Neural progenitor cell (in vitro differentiated cells): ENCODE measurements around the gene PDE1C. TPM values are rescaled to one million over a fixed set of nuclear protein-coding genes. Genes with fewer than 3 reads are reported as not detected.

ENCODE experiments used
- DNase-seq: peaks from one replicate; pipeline ENCODE4 v3.0.0-alpha.2; 2016; ENCODE audit warnings: low spot score
- H2AFZ ChIP-seq: fragments of 200-600 bp; sonication (generic); replicated peaks from 2 replicates; pipeline ENCODE4 v1.6.1; 2016; ENCODE audit warnings: antibody characterized with exemption
- H3F3A ChIP-seq: fragments of 200-600 bp; sonication (generic); 2 replicates; pipeline ENCODE4 v1.6.1; 2016; ENCODE audit warnings: antibody characterized with exemption, low read depth
- H3K27ac ChIP-seq: fragments of 200-600 bp; sonication (generic); 2 replicates; pipeline ENCODE4 v1.5.1; 2016; ENCODE audit warnings: mild to moderate bottlenecking
- H3K27me3 ChIP-seq: fragments of 200-600 bp; sonication (generic); 2 replicates; pipeline ENCODE4 v1.6.1; 2016; ENCODE audit warnings: mild to moderate bottlenecking, moderate library complexity
- H3K36me3 ChIP-seq: fragments of 200-600 bp; sonication (generic); 2 replicates; pipeline ENCODE4 v1.5.1; 2016
- H3K4me1 ChIP-seq: fragments of 200-600 bp; sonication (generic); 2 replicates; pipeline ENCODE4 v1.6.1; 2016; ENCODE audit warnings: mixed run types
- H3K4me2 ChIP-seq: fragments of 200-600 bp; sonication (generic); 2 replicates; pipeline ENCODE4 v1.6.1; 2016
- H3K4me3 ChIP-seq: fragments of 200-600 bp; sonication (generic); 2 replicates; pipeline ENCODE4 v1.5.1; 2016
- H3K79me2 ChIP-seq: fragments of 200-600 bp; sonication (generic); 2 replicates; pipeline ENCODE4 v1.6.1; 2016; ENCODE audit warnings: low read depth
- H3K9ac ChIP-seq: fragments of 200-600 bp; sonication (generic); 2 replicates; pipeline ENCODE4 v1.6.1; 2016
- H3K9me3 ChIP-seq: fragments of 200-600 bp; sonication (generic); 2 replicates; pipeline ENCODE4 v1.5.1; 2016; ENCODE audit warnings: low read depth
- H4K20me1 ChIP-seq: fragments of 200-600 bp; sonication (generic); 2 replicates; pipeline ENCODE4 v1.6.1; 2016; ENCODE audit warnings: low read depth
- H3K27ac Mint-ChIP-seq: 3 replicates; pipeline ENCODE4 v1.8.0; 2021; ENCODE audit warnings: mixed read lengths
- H3K27me3 Mint-ChIP-seq: 2 replicates; pipeline ENCODE4 v1.8.0; 2022; ENCODE audit warnings: low read depth, mild to moderate bottlenecking, inconsistent platforms, moderate library complexity, mixed read lengths; ENCODE audit not compliant: insufficient read depth
- H3K36me3 Mint-ChIP-seq: 3 replicates; pipeline ENCODE4 v1.8.0; 2021; ENCODE audit warnings: mixed read lengths
- H3K4me1 Mint-ChIP-seq: 3 replicates; pipeline ENCODE4 v1.8.0; 2021; ENCODE audit warnings: mixed read lengths
- H3K4me3 Mint-ChIP-seq: 3 replicates; pipeline ENCODE4 v1.8.0; 2021; ENCODE audit warnings: mild to moderate bottlenecking, moderate library complexity, mixed read lengths
- H3K9me3 Mint-ChIP-seq: 3 replicates; pipeline ENCODE4 v1.8.0; 2020; ENCODE audit warnings: mixed read lengths
- CTCF ChIP-seq: fragments of 200-600 bp; sonication (generic); IDR thresholded peaks from 2 replicates; pipeline ENCODE4 v1.5.1; 2017; ENCODE audit warnings: antibody characterized with exemption, mild to moderate bottlenecking
- EZH2 ChIP-seq: fragments of 200-600 bp; sonication (generic); IDR thresholded peaks from 2 replicates; pipeline ENCODE4 v1.6.1; 2017; ENCODE audit warnings: antibody characterized with exemption, mild to moderate bottlenecking, moderate library complexity
- EZH2phosphoT487 ChIP-seq: fragments of 200-600 bp; sonication (generic); IDR thresholded peaks from 2 replicates; pipeline ENCODE4 v1.6.1; 2017; ENCODE audit warnings: antibody characterized with exemption
- total RNA-seq: library from RNA; depleted of rRNA; stranded (reverse); fragments of >200 nt; gene quantifications from 2 replicates; pipeline ENCODE4 v1.2.3, GENCODE V29; 2015; ENCODE audit warnings: low replicate concordance

The PDE1C gene
- total RNA-seq, 1 donor from 2014 or later = 0.54 TPM

GRCh38 chr7:32104766-32105165, 34.6 kb upstream of the PDE1C start:
- H4K20me1 ChIP-seq = no peaks in the 10 kb centered on the region
- no peaks in the 10 kb centered on the region for H3K4me1 ChIP-seq
- H3K79me2 ChIP-seq = no peaks in the 10 kb centered on the region
- Mint-ChIP-seq H3K9me3 (peaks cover 7% of the 10 kb centered on the region), H3K27ac (no peak overlapping the region), H3K4me3 (no peak overlapping the region), H3K27me3 (no peaks in the 10 kb centered on the region), H3K4me1 (no peaks in the 10 kb centered on the region), H3K36me3 (no peaks in the 10 kb centered on the region)
- no peak overlapping the region for H3K4me2 ChIP-seq
- TF ChIP-seq EZH2phosphoT487 (no peak), EZH2 (no peak), CTCF (no peak)
- no peaks in the 10 kb centered on the region for H3F3A ChIP-seq
- no peak overlapping the region for H3K27ac ChIP-seq
- no peak overlapping the region for H3K9ac ChIP-seq
- no peaks in the 10 kb centered on the region for H3K36me3 ChIP-seq
- H2AFZ ChIP-seq = no peak overlapping the region
- DNase-seq = no peak
- no peak overlapping the region for H3K4me3 ChIP-seq
- no peaks in the 10 kb centered on the region for H3K27me3 ChIP-seq
- H3K9me3 ChIP-seq = no peaks in the 10 kb centered on the region

- H3K4me3 Mint-ChIP-seq = no peak overlapping the region
- TF ChIP-seq EZH2 (no peak), CTCF (no peak), EZH2phosphoT487 (no peak)
- Histone ChIP-seq H3K36me3 (no peaks in the 10 kb centered on the region), H3K27me3 (no peaks in the 10 kb centered on the region), H3F3A (no peaks in the 10 kb centered on the region), H3K4me3 (no peak overlapping the region), H3K9ac (no peak overlapping the region), H3K9me3 (no peaks in the 10 kb centered on the region), H3K4me2 (no peak overlapping the region), H4K20me1 (no peaks in the 10 kb centered on the region), H2AFZ (no peak overlapping the region), H3K4me1 (no peaks in the 10 kb centered on the region), H3K27ac (no peak overlapping the region), H3K79me2 (no peaks in the 10 kb centered on the region)
- no peaks in the 10 kb centered on the region for H3K27me3 Mint-ChIP-seq
- H3K36me3 Mint-ChIP-seq = no peaks in the 10 kb centered on the region
- DNase-seq = no peak
- no peak overlapping the region for H3K27ac Mint-ChIP-seq
- peaks cover 4% of the 10 kb centered on the region for H3K9me3 Mint-ChIP-seq
- H3K4me1 Mint-ChIP-seq = no peaks in the 10 kb centered on the region
These were observed 33.2 kb upstream of the PDE1C start for GRCh38 chr7:32103361-32103760.

GRCh38 chr7:32102432-32102873, 32.2 kb upstream of the PDE1C start:
- Histone ChIP-seq H3K4me2 (no peak overlapping the region), H3K4me1 (no peaks in the 10 kb centered on the region), H2AFZ (no peak overlapping the region), H3K27ac (no peak overlapping the region), H3K9me3 (no peaks in the 10 kb centered on the region), H3K4me3 (no peak overlapping the region), H3K79me2 (no peaks in the 10 kb centered on the region), H3K27me3 (no peaks in the 10 kb centered on the region), H3K9ac (no peak overlapping the region), H3K36me3 (no peaks in the 10 kb centered on the region), H3F3A (no peaks in the 10 kb centered on the region), H4K20me1 (no peaks in the 10 kb centered on the region)
- Mint-ChIP-seq H3K36me3 (no peaks in the 10 kb centered on the region), H3K27ac (no peak overlapping the region), H3K27me3 (no peaks in the 10 kb centered on the region), H3K4me1 (no peaks in the 10 kb centered on the region), H3K4me3 (no peak overlapping the region), H3K9me3 (peaks cover 3% of the 10 kb centered on the region)
- TF ChIP-seq EZH2 (no peak), CTCF (no peak), EZH2phosphoT487 (no peak)
- DNase-seq = no peak
